ENCODE data around the gene HS3ST4. TPM values are rescaled to one million over a fixed set of nuclear protein-coding genes. Genes with fewer than 3 reads are reported as not detected.
"Not testable (repeated sequence)": the region's sequence is repeated elsewhere in the genome, so short reads cannot be mapped to it uniquely, and the experiment has no call there.

HS3ST4 gene
- total RNA-seq, 6 donors from 2014 or later: 0.13 to 0.44 (median 0.17) TPM; not detected in 3

- Histone ChIP-seq H3K36me3 (no peaks in the 10 kb centered on the region), H3K27me3 (no peaks in the 10 kb centered on the region), H3K4me3 (no peak overlapping the region), H3K27ac (no peak overlapping the region), H3K4me1 (no peaks in the 10 kb centered on the region), H3K9me3 (no peaks in the 10 kb centered on the region)
- DNase-seq: no peak
- TF ChIP-seq POLR2A (IDR thresholded peaks at IDR 0.05) (no peak), POLR2AphosphoS5 (IDR thresholded peaks at IDR 0.05) (no peak), EP300 (IDR thresholded peaks at IDR 0.05) (no peak)
- TF ChIP-seq, protein P1, sequence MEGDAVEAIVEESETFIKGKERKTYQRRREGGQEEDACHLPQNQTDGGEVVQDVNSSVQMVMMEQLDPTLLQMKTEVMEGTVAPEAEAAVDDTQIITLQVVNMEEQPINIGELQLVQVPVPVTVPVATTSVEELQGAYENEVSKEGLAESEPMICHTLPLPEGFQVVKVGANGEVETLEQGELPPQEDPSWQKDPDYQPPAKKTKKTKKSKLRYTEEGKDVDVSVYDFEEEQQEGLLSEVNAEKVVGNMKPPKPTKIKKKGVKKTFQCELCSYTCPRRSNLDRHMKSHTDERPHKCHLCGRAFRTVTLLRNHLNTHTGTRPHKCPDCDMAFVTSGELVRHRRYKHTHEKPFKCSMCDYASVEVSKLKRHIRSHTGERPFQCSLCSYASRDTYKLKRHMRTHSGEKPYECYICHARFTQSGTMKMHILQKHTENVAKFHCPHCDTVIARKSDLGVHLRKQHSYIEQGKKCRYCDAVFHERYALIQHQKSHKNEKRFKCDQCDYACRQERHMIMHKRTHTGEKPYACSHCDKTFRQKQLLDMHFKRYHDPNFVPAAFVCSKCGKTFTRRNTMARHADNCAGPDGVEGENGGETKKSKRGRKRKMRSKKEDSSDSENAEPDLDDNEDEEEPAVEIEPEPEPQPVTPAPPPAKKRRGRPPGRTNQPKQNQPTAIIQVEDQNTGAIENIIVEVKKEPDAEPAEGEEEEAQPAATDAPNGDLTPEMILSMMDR (IDR thresholded peaks at IDR 0.05): no peak
- 75 to 78% methylated on average over 5 of the region's 5 CpGs for WGBS, 2 donors
- no peak for ATAC-seq (ENCODE audit: low FRiP score in 2 of 2)
Measured at GRCh38 chr16:25751230-25751835, 59.6 kb downstream of the HS3ST4 start.

- no peak overlapping the region for H3K27ac ChIP-seq
- H3K4me3 ChIP-seq: no peak overlapping the region
- no peaks in the 10 kb centered on the region for H3K27me3 ChIP-seq
- no peak for ATAC-seq (ENCODE audit: low FRiP score in 2 of 2)
- no peak for TF ChIP-seq POLR2AphosphoS5 (IDR thresholded peaks at IDR 0.05)
- no peak for TF ChIP-seq POLR2A (IDR thresholded peaks at IDR 0.05)
- no peak for TF ChIP-seq EP300 (IDR thresholded peaks at IDR 0.05)
- TF ChIP-seq, protein P1 (IDR thresholded peaks at IDR 0.05): no peak
- H3K4me1 ChIP-seq: no peaks in the 10 kb centered on the region
- H3K36me3 ChIP-seq: no peaks in the 10 kb centered on the region
- WGBS, 2 donors: 89 to 94% methylated on average over 2 of the region's 2 CpGs
- no peaks in the 10 kb centered on the region for H3K9me3 ChIP-seq
- DNase-seq: no peak
Measured at GRCh38 chr16:25764466-25764865, 72.7 kb downstream of the HS3ST4 start.

- Histone ChIP-seq H3K4me1 (no peaks in the 10 kb centered on the region), H3K36me3 (no peaks in the 10 kb centered on the region), H3K9me3 (no peaks in the 10 kb centered on the region), H3K27me3 (no peaks in the 10 kb centered on the region), H3K4me3 (no peak overlapping the region), H3K27ac (no peak overlapping the region)
- DNase-seq: no peak
- no peak for ATAC-seq (ENCODE audit: low FRiP score in 2 of 2)
- TF ChIP-seq POLR2A (IDR thresholded peaks at IDR 0.05): no peak
- TF ChIP-seq EP300 (IDR thresholded peaks at IDR 0.05): no peak
- TF ChIP-seq POLR2AphosphoS5 (IDR thresholded peaks at IDR 0.05): no peak
- TF ChIP-seq, protein P1 (IDR thresholded peaks at IDR 0.05): no peak
- 82 to 87% methylated on average over 1 of the region's 1 CpG for WGBS, 2 donors
Measured at GRCh38 chr16:25771216-25771615, 79.5 kb downstream of the HS3ST4 start.

GRCh38 chr16:25771812-25772568 is 80.2 kb downstream of the HS3ST4 start:
- DNase-seq (no peak), ATAC-seq (ENCODE audit: low FRiP score in 2 of 2) (no peak)
- 64 to 68% methylated on average over 5 of the region's 5 CpGs for WGBS, 2 donors
- H3K27ac ChIP-seq: no peak overlapping the region
- TF ChIP-seq, protein P1 (IDR thresholded peaks at IDR 0.05): no peak
- TF ChIP-seq POLR2A (IDR thresholded peaks at IDR 0.05) (no peak), EP300 (IDR thresholded peaks at IDR 0.05) (no peak), POLR2AphosphoS5 (IDR thresholded peaks at IDR 0.05) (no peak)
- no peaks in the 10 kb centered on the region for H3K27me3 ChIP-seq
- no peaks in the 10 kb centered on the region for H3K4me1 ChIP-seq
- no peaks in the 10 kb centered on the region for H3K9me3 ChIP-seq
- no peak overlapping the region for H3K4me3 ChIP-seq
- no peaks in the 10 kb centered on the region for H3K36me3 ChIP-seq

- H3K27me3 ChIP-seq; H3K4me1 ChIP-seq; H3K9me3 ChIP-seq; ATAC-seq (ENCODE audit: low FRiP score in 2 of 2); H3K4me3 ChIP-seq; H3K36me3 ChIP-seq; DNase-seq; H3K27ac ChIP-seq: not testable (repeated sequence)
- WGBS, 2 donors: 86 to 91% methylated on average over 2 of the region's 2 CpGs
Measured at GRCh38 chr16:25776214-25776613, 84.5 kb downstream of the HS3ST4 start.
